Natural killer cell treated with Interleukin-12 subunit alpha and Interleukin-12 subunit beta and Interleukin-15 and Interleukin-18, amount 100 ng/mL, for 72 hours (primary cell): ENCODE measurements around the gene INSR. TPM values are rescaled to one million over a fixed set of nuclear protein-coding genes. Genes with fewer than 3 reads are reported as not detected.

Source experiments
- ATAC-seq, 2 donors: fragments of 150-1000 bp; cut with Tn5 transposase in 1 of 2; sonication (Bioruptor Pico), chemical (Tn5 transposase) in 1 of 2; 2 replicates each; pipeline ENCODE4 v1.10.0; 2021
- DNase-seq: peaks from one replicate; pipeline ENCODE4 v3.0.0; 2022; ENCODE audit warnings: low spot score
- H3K27ac Mint-ChIP-seq, 2 donors: 1 replicate in 1 of 2; 2 replicates in 1 of 2; pipeline ENCODE4 v1.8.0; 2022; ENCODE audit warnings: mixed read lengths in 2 of 2, mild to moderate bottlenecking in 1 of 2, moderate library complexity in 1 of 2
- H3K27me3 Mint-ChIP-seq, 2 donors: 1 replicate in 1 of 2; 2 replicates in 1 of 2; pipeline ENCODE4 v1.8.0; 2022; ENCODE audit warnings: mixed read lengths in 2 of 2
- H3K36me3 Mint-ChIP-seq: one replicate; pipeline ENCODE4 v1.8.0; 2022; ENCODE audit warnings: mixed read lengths
- H3K4me1 Mint-ChIP-seq, 2 donors: 1 replicate in 1 of 2; 2 replicates in 1 of 2; pipeline ENCODE4 v1.8.0; 2022; ENCODE audit warnings: low read depth in 2 of 2, mixed read lengths in 2 of 2, mild to moderate bottlenecking in 1 of 2
- H3K4me3 Mint-ChIP-seq: one replicate; pipeline ENCODE4 v1.8.0; 2022; ENCODE audit warnings: mixed read lengths
- H3K9me3 Mint-ChIP-seq: 2 replicates; pipeline ENCODE4 v1.8.0; 2022; ENCODE audit warnings: mixed read lengths
- total RNA-seq, 2 donors: library from RNA; stranded (reverse); gene quantifications; one replicate each; pipeline ENCODE4 v1.2.3, GENCODE V29; 2022

INSR gene
- total RNA-seq = 1 to 10 TPM; 1.1 to 1.7 TPM

DNA sequence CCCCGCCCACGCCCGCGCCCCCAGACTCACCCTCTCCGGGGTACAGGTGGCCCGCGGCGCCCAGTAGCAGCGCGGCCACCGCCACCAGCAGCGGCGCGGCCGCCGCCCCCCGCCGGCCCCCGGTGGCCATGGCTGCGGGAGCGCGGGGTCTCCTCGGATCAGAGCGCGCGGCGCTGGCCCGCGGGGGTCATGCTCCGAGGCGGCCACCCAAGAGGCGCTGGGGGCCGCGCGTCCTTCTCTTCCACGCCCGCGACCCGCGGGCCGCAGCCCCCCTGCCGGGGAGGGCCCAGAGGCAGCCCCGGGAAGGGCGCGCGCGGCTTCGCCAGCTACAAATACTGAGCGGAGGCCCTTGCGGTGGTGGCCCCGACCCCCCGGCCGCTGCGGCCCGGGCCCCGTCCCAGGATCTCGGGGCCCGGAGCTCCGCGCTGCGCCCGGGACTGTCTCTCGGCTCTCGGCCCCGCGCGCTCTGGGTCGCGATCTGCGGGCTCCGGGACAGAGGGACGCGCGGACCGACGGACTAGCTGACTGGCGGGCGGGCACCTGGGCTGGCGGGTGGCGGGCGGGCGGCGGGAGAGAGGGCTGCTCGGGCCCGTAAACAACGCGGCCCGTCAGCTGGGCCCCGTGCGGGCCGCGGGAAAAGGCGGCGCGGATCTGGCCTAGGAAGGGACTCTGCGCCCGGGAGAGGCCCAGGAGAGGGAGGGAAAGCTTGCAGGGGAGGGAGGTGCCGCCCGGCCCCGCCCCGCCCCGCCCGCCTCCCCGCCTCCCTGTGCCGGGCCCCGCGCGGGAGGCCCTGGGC, at the start of gene INSR:
INSR (minus strand) TSS at position 653 of the 796 bp plus-strand sequence; CDS start at position 130, 523 bp downstream.
- Mint-ChIP-seq H3K9me3 (no peaks in the 10 kb centered on the region), H3K4me3 (peak within 1 kb of the TSS; percentile 73), H3K27me3 (peaks cover 30 to 44% of the 10 kb centered on the region in 2 donors), H3K4me1 (peaks cover 0 to 8% of the 10 kb centered on the region in 2 donors), H3K36me3 (no peaks in the 10 kb centered on the region), H3K27ac (no peak within 1 kb of the TSS)
- peak; percentile 79 to 85 for ATAC-seq
- no peak for DNase-seq

DNA sequence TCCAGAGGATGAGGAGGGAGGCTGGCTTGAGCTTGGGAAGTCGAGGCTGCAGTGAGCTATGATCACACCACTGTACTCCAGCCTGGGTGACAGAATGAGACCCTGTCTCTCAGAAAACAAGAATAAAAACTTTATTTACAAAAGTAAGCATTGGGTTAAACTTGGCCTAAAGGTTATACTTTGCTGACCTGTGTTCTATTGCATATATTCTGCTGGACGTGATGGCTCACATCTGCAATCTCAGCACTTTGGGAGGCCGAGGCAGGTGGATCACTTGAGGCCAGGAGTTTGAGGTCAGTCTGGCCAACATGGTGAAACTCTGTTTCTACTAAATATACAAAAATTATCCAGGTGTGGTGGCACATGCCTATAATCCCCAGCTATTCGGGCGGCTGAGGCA, 47.9 kb upstream of the INSR start:
- Mint-ChIP-seq H3K27ac (peak overlapping the region in 1 of 2 donors; percentile 34), H3K4me3 (no peak overlapping the region)

DNA sequence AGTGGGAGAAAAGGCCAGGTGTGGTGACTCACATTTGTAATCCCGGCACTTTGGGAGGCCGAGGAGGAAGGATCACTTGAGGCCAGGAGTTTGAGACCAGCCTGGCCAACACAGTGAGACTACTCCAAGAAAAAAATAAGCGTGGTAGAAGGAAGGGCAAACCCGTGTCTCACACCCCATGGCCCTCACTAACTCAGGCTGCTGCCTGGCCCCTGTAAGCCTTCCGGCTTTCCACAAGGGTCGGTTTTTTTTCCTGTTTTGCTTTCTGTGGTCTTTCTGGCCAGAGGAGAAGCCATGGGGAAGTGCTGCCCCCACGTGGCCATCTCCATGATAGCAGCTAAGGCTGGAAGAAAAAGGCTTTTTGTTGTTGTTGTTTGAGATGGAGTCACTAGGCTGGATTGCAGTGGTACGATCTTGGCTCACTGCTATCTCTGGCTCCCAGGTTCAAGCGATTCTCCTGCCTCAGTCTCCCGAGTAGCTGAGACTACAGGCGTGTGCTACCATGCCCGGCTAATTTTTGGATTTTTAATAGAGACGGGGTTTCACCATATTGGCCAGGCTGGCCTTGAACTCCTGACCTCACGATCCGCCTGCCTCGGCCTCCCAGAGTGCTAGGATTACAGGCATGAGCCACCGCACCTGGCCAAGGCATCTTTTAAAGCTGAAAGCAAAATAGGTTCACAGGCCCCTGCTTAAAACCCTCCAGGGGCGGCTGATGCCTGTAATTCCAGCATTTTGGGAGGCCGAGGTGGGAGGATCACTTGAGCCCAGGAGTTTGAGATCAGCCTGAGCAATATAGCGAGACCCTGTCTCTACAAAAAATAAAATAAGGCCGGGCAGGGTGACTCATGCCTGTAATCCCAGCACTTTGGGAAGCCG, 47.0 kb upstream of the INSR start:
- peak overlapping the region; percentile 15 for H3K4me3 Mint-ChIP-seq
- DNase-seq = peak; percentile 79
- H3K27me3 Mint-ChIP-seq = peaks cover 0 to 6% of the 10 kb centered on the region in 2 donors
- H3K27ac Mint-ChIP-seq = peak overlapping the region in 1 of 2 donors; percentile 69
- peak; percentile 32 to 53 for ATAC-seq
- H3K36me3 Mint-ChIP-seq = no peaks in the 10 kb centered on the region
- H3K9me3 Mint-ChIP-seq = no peaks in the 10 kb centered on the region
- H3K4me1 Mint-ChIP-seq = peaks cover 46% of the 10 kb centered on the region in 2 donors

More for the DNA sequence above, 47.9 kb upstream of the INSR start:
- Mint-ChIP-seq H3K9me3 (no peaks in the 10 kb centered on the region), H3K36me3 (no peaks in the 10 kb centered on the region), H3K4me1 (peaks cover 46% of the 10 kb centered on the region in 2 donors), H3K27me3 (peaks cover 0 to 1% of the 10 kb centered on the region in 2 donors)
- DNase-seq = no peak
- ATAC-seq = no peak

DNA sequence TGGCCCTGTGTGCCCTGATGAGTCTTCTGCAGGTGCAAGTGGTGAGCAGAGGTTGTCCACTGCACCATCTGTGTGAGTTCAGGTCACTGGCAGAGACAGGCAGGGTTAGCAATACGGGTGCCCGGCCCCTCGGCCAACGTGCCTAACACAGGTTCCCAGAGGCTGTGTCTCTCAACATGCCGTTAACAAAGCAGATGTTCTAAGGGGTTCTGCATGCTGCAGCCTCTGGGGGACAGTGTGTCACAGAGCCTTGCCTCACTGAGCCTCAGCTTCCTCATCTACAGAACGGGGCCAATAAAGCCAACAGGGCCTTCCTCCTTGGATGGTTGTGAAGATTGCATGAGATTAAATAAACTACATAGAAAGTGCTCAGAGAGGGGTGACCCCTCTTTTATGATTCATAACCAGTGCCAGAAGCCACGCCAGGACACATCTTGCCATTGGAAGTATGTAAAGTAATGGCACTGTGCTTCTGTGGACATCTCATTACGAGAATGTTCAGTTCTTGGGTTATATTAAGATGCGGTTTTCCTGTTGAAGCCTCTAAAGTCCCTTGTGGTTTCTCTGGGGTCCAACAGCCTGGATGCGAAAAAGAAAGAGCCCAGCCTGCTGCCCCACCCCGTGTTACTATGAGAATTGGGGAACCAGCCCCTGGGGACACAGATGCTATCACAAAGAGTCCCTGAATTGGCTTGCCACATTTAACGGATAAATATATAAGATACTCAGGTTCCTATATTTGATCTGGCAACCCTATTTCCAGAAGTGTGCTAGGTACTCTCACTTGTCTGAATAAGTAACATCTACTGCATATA, 43.4 kb upstream of the INSR start:
- peak; percentile 71 for DNase-seq
- peaks cover 11 to 14% of the 10 kb centered on the region in 2 donors for H3K27me3 Mint-ChIP-seq
- H3K4me1 Mint-ChIP-seq = peaks cover 34 to 42% of the 10 kb centered on the region in 2 donors
- H3K36me3 Mint-ChIP-seq = no peaks in the 10 kb centered on the region
- peak; percentile 91 for ATAC-seq
- H3K4me3 Mint-ChIP-seq = peak overlapping the region; percentile 67
- peak overlapping the region; percentile 7 to 85 for H3K27ac Mint-ChIP-seq
- H3K9me3 Mint-ChIP-seq = no peaks in the 10 kb centered on the region

DNA sequence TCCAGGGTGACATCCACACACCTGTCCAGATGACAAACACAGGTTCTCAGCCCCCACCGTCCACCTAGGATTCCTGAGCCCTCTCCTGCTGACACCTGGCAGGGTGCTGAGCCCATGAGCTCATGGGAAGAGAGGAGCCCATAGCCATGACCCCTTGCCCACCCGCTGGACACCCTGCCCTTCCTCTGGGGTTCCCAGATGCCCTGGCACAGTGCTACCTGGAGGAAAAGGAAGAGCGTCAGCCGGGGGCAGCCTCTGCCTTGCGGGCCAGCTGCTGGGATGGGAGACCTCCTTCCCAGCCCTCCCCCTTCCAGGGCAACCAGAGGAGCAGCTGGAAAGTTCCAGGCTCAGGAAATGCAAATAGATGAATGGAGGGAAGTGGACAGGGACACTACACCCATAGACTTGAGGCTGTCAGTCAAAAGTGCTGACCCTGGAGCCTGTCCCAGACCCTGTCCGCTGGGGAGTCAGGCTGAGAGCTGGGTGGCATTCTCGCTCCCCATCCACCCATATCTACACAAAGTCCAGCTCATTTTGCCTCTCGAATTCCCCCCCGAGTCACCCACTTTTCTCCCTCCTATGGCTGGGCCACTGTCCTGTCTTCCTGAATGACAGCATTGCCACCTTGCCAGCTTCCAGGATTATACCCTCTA, 42.2 kb upstream of the INSR start:
- H3K27me3 Mint-ChIP-seq = peaks cover 11 to 14% of the 10 kb centered on the region in 2 donors
- no peaks in the 10 kb centered on the region for H3K9me3 Mint-ChIP-seq
- H3K4me3 Mint-ChIP-seq = peak overlapping the region; percentile 67
- ATAC-seq = no peak
- DNase-seq = no peak
- H3K36me3 Mint-ChIP-seq = no peaks in the 10 kb centered on the region
- peaks cover 31 to 42% of the 10 kb centered on the region in 2 donors for H3K4me1 Mint-ChIP-seq
- peak overlapping the region in 1 of 2 donors; percentile 85 for H3K27ac Mint-ChIP-seq

DNA sequence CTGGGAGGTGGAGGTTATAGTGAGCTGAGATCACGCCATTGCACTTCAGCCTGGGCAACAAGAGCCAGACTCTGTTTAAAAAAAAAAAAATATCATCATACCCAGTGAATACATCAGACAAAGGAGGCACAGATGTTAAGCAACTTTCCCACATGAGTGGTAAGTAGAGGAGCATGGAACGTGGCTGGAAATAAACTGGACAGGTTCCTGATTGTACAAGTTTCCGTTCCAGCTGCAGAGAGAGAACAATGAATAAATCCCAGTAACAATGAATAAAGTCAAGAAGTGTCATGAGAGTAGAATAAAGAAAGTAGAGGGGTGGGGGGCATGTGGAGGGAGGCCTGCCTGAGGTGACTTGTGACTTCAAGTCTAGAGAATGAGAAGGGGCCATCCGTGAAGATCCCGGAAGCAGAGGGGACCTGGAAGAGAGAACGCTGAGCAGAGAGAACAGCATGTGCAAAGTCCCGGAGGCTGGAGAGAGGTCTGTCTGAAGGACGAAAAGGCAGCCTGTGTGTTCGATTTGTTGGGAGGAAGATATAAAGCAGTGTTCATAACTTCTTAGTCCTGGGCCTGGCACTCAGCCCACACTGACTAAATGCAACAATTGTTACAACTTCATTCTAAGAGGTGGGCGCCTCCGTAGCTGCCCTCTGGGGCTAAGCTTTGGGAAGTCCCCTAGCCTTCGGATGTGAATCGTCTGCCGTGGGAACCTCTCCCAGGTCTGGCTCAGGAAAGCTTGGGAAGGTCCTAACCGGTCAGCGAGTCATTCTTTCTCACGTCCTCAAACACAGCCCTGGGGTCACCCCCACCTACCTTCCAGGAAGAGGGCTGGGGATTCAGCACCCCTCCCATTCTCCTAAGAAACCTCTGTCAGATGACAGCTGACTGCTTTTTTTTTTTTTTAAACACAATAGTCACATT, 39.2 kb upstream of the INSR start:
- Mint-ChIP-seq H3K9me3 (no peaks in the 10 kb centered on the region), H3K27ac (no peak overlapping the region), H3K4me3 (no peak overlapping the region), H3K27me3 (peaks cover 11 to 14% of the 10 kb centered on the region in 2 donors), H3K36me3 (no peaks in the 10 kb centered on the region), H3K4me1 (peaks cover 22 to 31% of the 10 kb centered on the region in 2 donors)
- DNase-seq = no peak
- ATAC-seq = no peak

GRCh38 chr19:7331446-7331845, 37.2 kb upstream of the INSR start:
- H3K4me1 Mint-ChIP-seq = peaks cover 3 to 11% of the 10 kb centered on the region in 2 donors
- H3K36me3 Mint-ChIP-seq = no peaks in the 10 kb centered on the region
- no peak overlapping the region for H3K4me3 Mint-ChIP-seq
- no peak for ATAC-seq
- peaks cover 5 to 14% of the 10 kb centered on the region in 2 donors for H3K27me3 Mint-ChIP-seq
- no peaks in the 10 kb centered on the region for H3K9me3 Mint-ChIP-seq
- no peak overlapping the region for H3K27ac Mint-ChIP-seq
- no peak for DNase-seq

DNA sequence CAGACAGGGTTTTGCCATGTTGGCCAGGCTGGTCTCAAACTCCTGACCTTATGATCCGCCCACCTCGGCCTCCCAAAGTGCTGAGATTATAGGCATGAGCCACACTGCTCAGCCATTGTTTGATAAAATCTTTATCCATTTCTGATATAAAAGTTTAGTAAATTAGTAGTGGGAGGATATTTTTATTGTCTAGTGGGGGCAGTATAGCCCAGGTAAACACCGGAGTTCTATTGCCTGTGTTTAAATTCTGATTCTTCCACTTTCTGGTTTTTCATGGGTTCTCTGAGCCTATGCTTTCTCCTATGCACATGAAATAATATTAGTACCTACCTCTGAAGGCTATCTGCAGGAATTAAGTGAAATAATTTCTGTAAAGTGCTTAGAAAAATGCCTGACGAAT, 34.4 kb upstream of the INSR start:
- Mint-ChIP-seq H3K9me3 (peaks cover 2% of the 10 kb centered on the region), H3K4me1 (no peaks in the 10 kb centered on the region), H3K27ac (no peak overlapping the region), H3K4me3 (no peak overlapping the region), H3K36me3 (peaks cover 7% of the 10 kb centered on the region), H3K27me3 (peaks cover 2 to 5% of the 10 kb centered on the region in 2 donors)
- no peak for DNase-seq
- no peak for ATAC-seq

DNA sequence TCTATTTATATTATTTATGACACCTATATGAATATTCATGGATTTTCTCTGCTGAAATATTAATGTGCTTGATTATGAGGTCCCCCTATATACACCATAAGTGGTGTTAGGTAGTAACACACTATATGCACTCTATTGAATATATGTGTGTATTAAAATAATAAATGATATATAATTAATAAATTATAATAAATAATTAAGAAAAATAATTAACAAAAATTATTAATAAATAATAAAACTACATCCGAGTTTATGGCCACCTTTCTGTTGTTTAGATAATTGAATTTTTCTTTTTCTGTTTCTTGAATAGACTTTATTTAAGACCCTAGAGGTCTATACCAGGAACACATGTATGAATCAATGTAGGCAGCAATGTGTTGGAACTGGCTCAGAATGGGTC, 33.6 kb upstream of the INSR start:
- ATAC-seq (no peak), DNase-seq (no peak)
- Mint-ChIP-seq H3K4me1 (no peaks in the 10 kb centered on the region), H3K27ac (no peak overlapping the region), H3K27me3 (no peaks in the 10 kb centered on the region), H3K9me3 (peaks cover 2% of the 10 kb centered on the region), H3K36me3 (peaks cover 7% of the 10 kb centered on the region), H3K4me3 (no peak overlapping the region)

- Mint-ChIP-seq H3K4me3 (no peak overlapping the region), H3K9me3 (peaks cover 2% of the 10 kb centered on the region), H3K36me3 (peaks cover 7% of the 10 kb centered on the region), H3K27me3 (peaks cover 0 to under 1% of the 10 kb centered on the region in 2 donors), H3K27ac (no peak overlapping the region), H3K4me1 (no peaks in the 10 kb centered on the region)
- DNase-seq = no peak
- no peak for ATAC-seq
These were observed 32.1 kb upstream of the INSR start for GRCh38 chr19:7326105-7326877.

DNA sequence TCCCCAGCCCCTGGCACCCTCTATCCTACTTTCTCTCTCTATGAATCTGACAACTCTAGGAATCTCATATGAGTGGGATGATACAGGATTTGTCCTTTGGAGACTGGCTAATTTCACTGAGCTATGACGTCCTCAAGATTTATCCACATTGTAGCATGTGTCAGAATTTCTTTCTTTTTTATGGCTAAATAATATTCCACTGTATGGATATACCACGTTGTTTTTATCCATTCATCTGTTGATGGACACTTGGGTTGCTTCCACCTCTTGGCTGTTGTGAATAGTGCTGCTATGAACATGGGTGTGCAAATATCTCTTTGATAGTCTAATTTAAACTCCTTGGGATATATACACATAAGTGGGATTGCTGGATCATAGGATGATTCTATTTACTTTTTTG, 24.0 kb upstream of the INSR start:
- no peak for DNase-seq
- H3K9me3 Mint-ChIP-seq = peaks cover 4% of the 10 kb centered on the region
- no peaks in the 10 kb centered on the region for H3K4me1 Mint-ChIP-seq
- no peak for ATAC-seq
- H3K27me3 Mint-ChIP-seq = peaks cover 5 to 7% of the 10 kb centered on the region in 2 donors
- H3K27ac Mint-ChIP-seq = no peak overlapping the region
- peaks cover 5% of the 10 kb centered on the region for H3K36me3 Mint-ChIP-seq
- no peak overlapping the region for H3K4me3 Mint-ChIP-seq
